Smooth muscle cell (in vitro differentiated cells): ENCODE data around the gene MT1E. TPM values are rescaled to one million over a fixed set of nuclear protein-coding genes. Genes with fewer than 3 reads are reported as not detected.
A peak's percentile ranks its signal among the peaks of the same experiment; 100 is the strongest.

Experiments
- DNase-seq: peaks from one replicate; lab custom pipeline; 2025; ENCODE audit not compliant: unreplicated experiment; lab: John Stamatoyannopoulos, UW
- H2AFZ ChIP-seq: fragments of 200-600 bp; sonication (generic); 2 replicates; pipeline ENCODE4 v1.6.0; 2016; ENCODE audit warnings: antibody characterized with exemption, low read depth, mild to moderate bottlenecking
- H3F3A ChIP-seq: fragments of 200-600 bp; sonication (generic); 2 replicates; pipeline ENCODE4 v1.6.0; 2017; ENCODE audit warnings: antibody characterized with exemption, low read depth
- H3K27ac ChIP-seq: fragments of 200-600 bp; sonication (generic); 2 replicates; pipeline ENCODE4 v1.5.1; 2016; ENCODE audit warnings: low read depth, mild to moderate bottlenecking
- H3K27me3 ChIP-seq: fragments of 200-600 bp; sonication (generic); 2 replicates; pipeline ENCODE4 v1.6.1; 2016; ENCODE audit warnings: low read depth, mild to moderate bottlenecking
- H3K36me3 ChIP-seq: fragments of 200-600 bp; sonication (generic); 2 replicates; pipeline ENCODE4 v1.5.1; 2016; ENCODE audit warnings: low read depth
- H3K4me1 ChIP-seq: fragments of 200-600 bp; sonication (generic); 2 replicates; pipeline ENCODE4 v1.5.1; 2016; ENCODE audit warnings: low read depth
- H3K4me2 ChIP-seq: fragments of 200-600 bp; sonication (generic); 2 replicates; pipeline ENCODE4 v1.6.0; 2016; ENCODE audit warnings: mild to moderate bottlenecking
- H3K4me3 ChIP-seq: fragments of 200-600 bp; sonication (generic); 2 replicates; pipeline ENCODE4 v1.5.1; 2016; ENCODE audit warnings: mild to moderate bottlenecking
- H3K79me2 ChIP-seq: fragments of 200-600 bp; sonication (generic); 2 replicates; pipeline ENCODE4 v1.6.0; 2016; ENCODE audit warnings: low read depth, mild to moderate bottlenecking
- H3K9ac ChIP-seq: fragments of 200-600 bp; sonication (generic); 2 replicates; pipeline ENCODE4 v1.6.0; 2016; ENCODE audit warnings: low read depth
- H3K9me3 ChIP-seq: fragments of 200-600 bp; sonication (generic); replicated peaks from 2 replicates; pipeline ENCODE4 v1.5.1; 2016; ENCODE audit warnings: low read depth
- H4K20me1 ChIP-seq: fragments of 200-600 bp; sonication (generic); 2 replicates; pipeline ENCODE4 v1.6.0; 2016; ENCODE audit warnings: low read depth
- CTCF ChIP-seq: fragments of 200-600 bp; sonication (generic); IDR thresholded peaks from 2 replicates; pipeline ENCODE4 v1.5.1; 2017; ENCODE audit warnings: borderline replicate concordance, mild to moderate bottlenecking, antibody characterized with exemption; ENCODE audit not compliant: insufficient read depth, poor library complexity, severe bottlenecking
- WGBS: methylation state at CpG from one replicate; pipeline ENCODE4 v1.1.7; 2016; ENCODE audit warnings: low lambda C conversion rate; 5-methylcytosine and 5-hydroxymethylcytosine counted together
- polyA plus RNA-seq: library from polyadenylated mRNA; unstranded; fragments of >200 nt; fragmentation: Nextera tagmentation; extraction: Ambion mirVana; gene quantifications from 2 replicates; pipeline ENCODE4 v1.2.1, GENCODE V29; 2016
- total RNA-seq: library from RNA; depleted of rRNA; stranded (reverse); fragments of >200 nt; gene quantifications from 2 replicates; pipeline ENCODE4 v1.2.3, GENCODE V29; 2014

MT1E gene
- total and polyA plus RNA-seq, 2 experiments from 2014 or later, result 2.0 to 10.3 TPM

- Histone ChIP-seq H3K4me1 (no peaks in the 10 kb centered on the region), H3F3A (no peaks in the 10 kb centered on the region), H2AFZ (no peak overlapping the region), H3K9ac (no peak overlapping the region), H3K79me2 (no peaks in the 10 kb centered on the region), H4K20me1 (no peaks in the 10 kb centered on the region), H3K27ac (no peak overlapping the region), H3K4me2 (no peak overlapping the region), H3K9me3 (no peaks in the 10 kb centered on the region), H3K27me3 (peaks cover 41% of the 10 kb centered on the region), H3K4me3 (no peak overlapping the region), H3K36me3 (no peaks in the 10 kb centered on the region)
- 75% methylated on average over 6 of the region's 6 CpGs for WGBS
- DNase-seq, result no peak
- no peak for TF ChIP-seq CTCF
Observed at GRCh38 chr16:56593573-56594291, 31.8 kb upstream of the MT1E start.

GRCh38 chr16:56594292-56594619, 31.3 kb upstream of the MT1E start:
- no peaks in the 10 kb centered on the region for H3F3A ChIP-seq
- no peaks in the 10 kb centered on the region for H3K4me1 ChIP-seq
- H3K4me3 ChIP-seq, result no peak overlapping the region
- peaks cover 36% of the 10 kb centered on the region for H3K27me3 ChIP-seq
- no peak overlapping the region for H3K4me2 ChIP-seq
- TF ChIP-seq CTCF, result no peak
- no peak overlapping the region for H2AFZ ChIP-seq
- WGBS, result 87% methylated on average over 5 of the region's 5 CpGs
- no peaks in the 10 kb centered on the region for H3K79me2 ChIP-seq
- DNase-seq, result no peak
- H3K9ac ChIP-seq, result no peak overlapping the region
- H3K9me3 ChIP-seq, result no peaks in the 10 kb centered on the region
- no peak overlapping the region for H3K27ac ChIP-seq
- no peaks in the 10 kb centered on the region for H3K36me3 ChIP-seq
- H4K20me1 ChIP-seq, result no peaks in the 10 kb centered on the region

- no peak overlapping the region for H3K9ac ChIP-seq
- no peaks in the 10 kb centered on the region for H3K9me3 ChIP-seq
- peak; percentile 55 for TF ChIP-seq CTCF
- H3K4me3 ChIP-seq, result no peak overlapping the region
- no peak overlapping the region for H3K4me2 ChIP-seq
- H3K27me3 ChIP-seq, result no peaks in the 10 kb centered on the region
- no peak for DNase-seq
- H3K36me3 ChIP-seq, result no peaks in the 10 kb centered on the region
- no peaks in the 10 kb centered on the region for H3K79me2 ChIP-seq
- H2AFZ ChIP-seq, result no peak overlapping the region
- no peaks in the 10 kb centered on the region for H3F3A ChIP-seq
- WGBS, result 46% methylated on average over 8 of the region's 8 CpGs
- H3K27ac ChIP-seq, result no peak overlapping the region
- no peaks in the 10 kb centered on the region for H3K4me1 ChIP-seq
- no peaks in the 10 kb centered on the region for H4K20me1 ChIP-seq
Observed at GRCh38 chr16:56600398-56600999, 25.1 kb upstream of the MT1E start.

- Histone ChIP-seq H3K9ac (no peak overlapping the region), H3K36me3 (no peaks in the 10 kb centered on the region), H2AFZ (no peak overlapping the region), H3K27me3 (no peaks in the 10 kb centered on the region), H3K4me2 (no peak overlapping the region), H3K79me2 (no peaks in the 10 kb centered on the region), H3K4me3 (no peak overlapping the region), H3K27ac (no peak overlapping the region), H3K9me3 (no peaks in the 10 kb centered on the region), H3K4me1 (no peaks in the 10 kb centered on the region), H3F3A (no peaks in the 10 kb centered on the region), H4K20me1 (no peaks in the 10 kb centered on the region)
- no peak for TF ChIP-seq CTCF
- no peak for DNase-seq
- 82% methylated on average over 9 of the region's 9 CpGs for WGBS
Observed at GRCh38 chr16:56601325-56601724, 24.3 kb upstream of the MT1E start.
